Chondrocyte (in vitro differentiated cells): ENCODE results near the gene OPHN1. TPM values are rescaled to one million over a fixed set of nuclear protein-coding genes. Genes with fewer than 3 reads are reported as not detected.

Source experiments
- DNase-seq: peaks from one replicate; pipeline ENCODE4 v3.0.0; 2021; ENCODE audit warnings: mixed read lengths, low spot score
- H3K27ac Mint-ChIP-seq: one replicate; pipeline ENCODE4 v1.8.0; 2021; ENCODE audit warnings: mild to moderate bottlenecking, moderate library complexity, mixed read lengths; ENCODE audit not compliant: unreplicated experiment
- H3K27me3 Mint-ChIP-seq: 2 replicates; pipeline ENCODE4 v1.8.0; 2021; ENCODE audit warnings: low read depth, mixed read lengths
- H3K36me3 Mint-ChIP-seq: 2 replicates; pipeline ENCODE4 v1.8.0; 2021; ENCODE audit warnings: low read depth, mixed read lengths
- H3K4me1 Mint-ChIP-seq: 2 replicates; pipeline ENCODE4 v1.8.0; 2021; ENCODE audit warnings: low read depth, mild to moderate bottlenecking, mixed read lengths
- H3K4me3 Mint-ChIP-seq: one replicate; pipeline ENCODE4 v1.8.0; 2021; ENCODE audit warnings: mild to moderate bottlenecking, moderate library complexity, mixed read lengths; ENCODE audit not compliant: unreplicated experiment
- H3K9me3 Mint-ChIP-seq: 2 replicates; pipeline ENCODE4 v1.8.0; 2021; ENCODE audit warnings: low read depth, mixed read lengths
- total RNA-seq: library from RNA; stranded (reverse); gene quantifications from 3 replicates; pipeline ENCODE4 v1.2.1, GENCODE V29; 2021
- TF ChIP-seq, protein P1 (sequence below): fragments of 200-600 bp; sonication (generic); IDR thresholded peaks from 2 replicates; pipeline ENCODE4 v1.5.0; 2021; ENCODE audit warnings: antibody characterized with exemption, mild to moderate bottlenecking, moderate library complexity

Gene OPHN1
- total RNA-seq, 1 donor from 2014 or later = 6.1 TPM

GRCh38 chrX:68376373-68376772 is 56.9 kb downstream of the OPHN1 start:
- TF ChIP-seq, protein P1, sequence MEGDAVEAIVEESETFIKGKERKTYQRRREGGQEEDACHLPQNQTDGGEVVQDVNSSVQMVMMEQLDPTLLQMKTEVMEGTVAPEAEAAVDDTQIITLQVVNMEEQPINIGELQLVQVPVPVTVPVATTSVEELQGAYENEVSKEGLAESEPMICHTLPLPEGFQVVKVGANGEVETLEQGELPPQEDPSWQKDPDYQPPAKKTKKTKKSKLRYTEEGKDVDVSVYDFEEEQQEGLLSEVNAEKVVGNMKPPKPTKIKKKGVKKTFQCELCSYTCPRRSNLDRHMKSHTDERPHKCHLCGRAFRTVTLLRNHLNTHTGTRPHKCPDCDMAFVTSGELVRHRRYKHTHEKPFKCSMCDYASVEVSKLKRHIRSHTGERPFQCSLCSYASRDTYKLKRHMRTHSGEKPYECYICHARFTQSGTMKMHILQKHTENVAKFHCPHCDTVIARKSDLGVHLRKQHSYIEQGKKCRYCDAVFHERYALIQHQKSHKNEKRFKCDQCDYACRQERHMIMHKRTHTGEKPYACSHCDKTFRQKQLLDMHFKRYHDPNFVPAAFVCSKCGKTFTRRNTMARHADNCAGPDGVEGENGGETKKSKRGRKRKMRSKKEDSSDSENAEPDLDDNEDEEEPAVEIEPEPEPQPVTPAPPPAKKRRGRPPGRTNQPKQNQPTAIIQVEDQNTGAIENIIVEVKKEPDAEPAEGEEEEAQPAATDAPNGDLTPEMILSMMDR = no peak
- peaks cover 1% of the 10 kb centered on the region for H3K36me3 Mint-ChIP-seq
- H3K27ac Mint-ChIP-seq = no peak overlapping the region
- no peaks in the 10 kb centered on the region for H3K4me1 Mint-ChIP-seq
- no peak for DNase-seq
- no peaks in the 10 kb centered on the region for H3K27me3 Mint-ChIP-seq
- H3K9me3 Mint-ChIP-seq = peaks cover 7% of the 10 kb centered on the region
- H3K4me3 Mint-ChIP-seq = no peak overlapping the region

GRCh38 chrX:68375803-68376202 is 57.5 kb downstream of the OPHN1 start:
- Mint-ChIP-seq H3K27ac (no peak overlapping the region), H3K36me3 (peaks cover 1% of the 10 kb centered on the region), H3K4me1 (no peaks in the 10 kb centered on the region), H3K27me3 (no peaks in the 10 kb centered on the region), H3K9me3 (peaks cover 3% of the 10 kb centered on the region), H3K4me3 (no peak overlapping the region)
- no peak for DNase-seq
- TF ChIP-seq, protein P1 = no peak

GRCh38 chrX:68372665-68373064 is 60.6 kb downstream of the OPHN1 start:
- Mint-ChIP-seq H3K4me1 (no peaks in the 10 kb centered on the region), H3K36me3 (peaks cover 6% of the 10 kb centered on the region), H3K9me3 (peaks cover 10% of the 10 kb centered on the region), H3K4me3 (no peak overlapping the region), H3K27ac (no peak overlapping the region), H3K27me3 (no peaks in the 10 kb centered on the region)
- TF ChIP-seq, protein P1 = no peak
- DNase-seq = no peak

DNA sequence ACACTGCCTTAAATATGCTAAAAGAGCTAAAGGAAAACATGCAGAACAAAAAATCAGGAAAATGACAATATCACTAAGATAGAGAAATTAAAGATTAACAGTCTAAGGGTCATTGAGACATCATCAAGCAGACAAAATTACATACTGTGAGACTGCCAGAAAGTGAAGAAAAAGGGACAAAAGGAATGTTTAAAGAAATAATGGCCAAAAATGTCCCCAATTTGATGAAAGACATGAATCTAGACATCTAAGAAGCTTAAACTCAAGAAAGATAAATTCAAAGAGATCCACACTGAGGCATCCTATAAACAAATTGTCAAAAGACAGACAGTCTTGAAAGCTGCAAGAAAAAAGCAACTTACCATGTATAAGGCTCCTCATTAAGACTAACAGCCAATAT is 63.7 kb downstream of the OPHN1 start:
- DNase-seq = no peak
- Mint-ChIP-seq H3K27me3 (no peaks in the 10 kb centered on the region), H3K36me3 (peaks cover 6% of the 10 kb centered on the region), H3K9me3 (peaks cover 10% of the 10 kb centered on the region), H3K4me1 (peaks cover 3% of the 10 kb centered on the region), H3K4me3 (no peak overlapping the region), H3K27ac (no peak overlapping the region)
- TF ChIP-seq, protein P1 = no peak

GRCh38 chrX:68365341-68365740 is 68.0 kb downstream of the OPHN1 start:
- H3K36me3 Mint-ChIP-seq = peaks cover 4% of the 10 kb centered on the region
- no peaks in the 10 kb centered on the region for H3K27me3 Mint-ChIP-seq
- H3K4me3 Mint-ChIP-seq = no peak overlapping the region
- peak overlapping the region; percentile 8 for H3K27ac Mint-ChIP-seq
- TF ChIP-seq, protein P1 = no peak
- DNase-seq = no peak
- peaks cover 12% of the 10 kb centered on the region for H3K4me1 Mint-ChIP-seq
- H3K9me3 Mint-ChIP-seq = peaks cover 7% of the 10 kb centered on the region
